GM12892 (cell line): Measurements from ENCODE around the gene CNGA3.

Experiments
- POLR2A ChIP-seq: IDR thresholded peaks from 2 replicates; pipeline ENCODE4 v1.6.1; 2011; ENCODE audit warnings: low read depth, low read length, control low read depth
- POLR2AphosphoS5 ChIP-seq: IDR thresholded peaks from 2 replicates; pipeline ENCODE4 v1.6.1; 2011; ENCODE audit warnings: low read depth, low read length, control low read depth
- TAF1 ChIP-seq: IDR thresholded peaks from 2 replicates; pipeline ENCODE4 v1.6.1; 2011; ENCODE audit warnings: low read depth, mild to moderate bottlenecking, control low read depth, low read length, borderline replicate concordance

- TF ChIP-seq POLR2AphosphoS5 (no peak), POLR2A (no peak), TAF1 (no peak)
Observed at GRCh38 chr2:98432145-98432544, 85.9 kb downstream of the CNGA3 start.
